HG02970 (cell line): Measurements from ENCODE around the gene SLC35C1.

Source experiments
- ATAC-seq: cut with Tn5 transposase; IDR thresholded peaks from one replicate; pipeline ENCODE4 v1.9.1; 2021; ENCODE audit warnings: mild to moderate bottlenecking, moderate library complexity, moderate number of reproducible peaks; ENCODE audit not compliant: unreplicated experiment, low FRiP score

The SLC35C1 gene

GRCh38 chr11:45860764-45861510 lies 56.0 kb downstream of the SLC35C1 start:
- no peak for ATAC-seq
